Measurements from ENCODE around the gene CDIP1. TPM values are rescaled to one million over a fixed set of nuclear protein-coding genes. Genes with fewer than 3 reads are reported as not detected.

CDIP1 gene
- total RNA-seq, 2 experiments from 2014 or later, result 31.9 to 35.7 TPM

Other genes with a start within 250 kb of the CDIP1 start
- gene GLIS2, start 222.7 kb downstream of the CDIP1 start, total RNA-seq, result under 1 TPM; 0.12 to 0.24 TPM
- gene PAM16, start 187.5 kb downstream of the CDIP1 start, total RNA-seq, result 10 to 100 TPM; 67.8 to 71.3 TPM
- gene VASN, start 166.9 kb downstream of the CDIP1 start, total RNA-seq, result not detected
- 10 to 100 TPM; 39.7 to 43.3 TPM for gene CORO7, start 122.2 kb downstream of the CDIP1 start, total RNA-seq
- 10 to 100 TPM; 86.7 to 88.0 TPM for gene DNAJA3, start 112.9 kb downstream of the CDIP1 start, total RNA-seq
- 10 to 100 TPM; 30.5 to 30.8 TPM for gene NMRAL1, start 64.1 kb downstream of the CDIP1 start, total RNA-seq
- 10 to 100 TPM; 46.8 to 49.3 TPM for gene HMOX2, start 62.4 kb downstream of the CDIP1 start, total RNA-seq
- under 1 TPM; 0.07 to 0.30 TPM for gene C16orf96, start 17.6 kb upstream of the CDIP1 start, total RNA-seq
- 1 to 10 TPM; 8.5 to 9.3 TPM for gene UBALD1, start 76.1 kb upstream of the CDIP1 start, total RNA-seq
- gene MGRN1, start 86.1 kb upstream of the CDIP1 start, total RNA-seq, result 10 to 100 TPM; 46.3 to 48.8 TPM
- gene NUDT16L1, start 154.8 kb upstream of the CDIP1 start, total RNA-seq, result 10 to 100 TPM; 20.0 to 20.7 TPM
- gene ANKS3, start 195.5 kb upstream of the CDIP1 start, total RNA-seq, result 10 to 100 TPM in 1 of 2 experiments, 1 to 10 TPM in 1; 8.2 to 11.7 TPM
- under 1 TPM in 1 of 2 experiments, not detected in 1; 0.07 TPM for gene DNAAF8, start 195.8 kb upstream of the CDIP1 start, total RNA-seq
- 10 to 100 TPM in 1 of 2 experiments, 1 to 10 TPM in 1; 8.9 to 11.2 TPM for gene ZNF500, start 228.4 kb upstream of the CDIP1 start, total RNA-seq
- gene SEPTIN12, start 249.6 kb upstream of the CDIP1 start, total RNA-seq, result not detected

Data from activated naive CD4-positive, alpha-beta T cell treated with anti-CD3 and anti-CD28 coated beads for 36 hours (primary cell).